Uterus (tissue), 2 donors: Measurements from ENCODE around the gene C19orf44.

ENCODE experiments used
- CTCF ChIP-seq, 4 experiments: fragments of 200-600 bp in 2 of 4; fragments of 450-650 bp in 2 of 4; sonication (generic) in 2 of 4; IDR thresholded peaks; one replicate each; pipeline ENCODE4 v1.5.1; 2016 to 2019; ENCODE audit warnings: antibody characterized with exemption in 4 of 4, mild to moderate bottlenecking in 2 of 4, moderate library complexity in 1 of 4
- POLR2A ChIP-seq, 2 donors: fragments of 450-650 bp; IDR thresholded peaks; one replicate each; pipeline ENCODE4 v1.6.1; 2016; ENCODE audit warnings: antibody characterized with exemption in 2 of 2, mild to moderate bottlenecking in 1 of 2, moderate library complexity in 1 of 2

- no peak for TF ChIP-seq CTCF (IDR thresholded peaks at IDR 0.05)
- TF ChIP-seq POLR2A (IDR thresholded peaks at IDR 0.05): no peak
Measured at GRCh38 chr19:16566161-16566560, 70.0 kb downstream of the C19orf44 start.
